ENCODE measurements around the gene TEKT2. TPM values are rescaled to one million over a fixed set of nuclear protein-coding genes. Genes with fewer than 3 reads are reported as not detected.
A peak's percentile ranks its signal among the peaks of the same experiment; 100 is the strongest.

TEKT2 gene
- total and polyA plus RNA-seq, 2 of the 4 experiments (the other 2 are of a cell fraction), result 0.18 TPM; not detected in 1

DNA sequence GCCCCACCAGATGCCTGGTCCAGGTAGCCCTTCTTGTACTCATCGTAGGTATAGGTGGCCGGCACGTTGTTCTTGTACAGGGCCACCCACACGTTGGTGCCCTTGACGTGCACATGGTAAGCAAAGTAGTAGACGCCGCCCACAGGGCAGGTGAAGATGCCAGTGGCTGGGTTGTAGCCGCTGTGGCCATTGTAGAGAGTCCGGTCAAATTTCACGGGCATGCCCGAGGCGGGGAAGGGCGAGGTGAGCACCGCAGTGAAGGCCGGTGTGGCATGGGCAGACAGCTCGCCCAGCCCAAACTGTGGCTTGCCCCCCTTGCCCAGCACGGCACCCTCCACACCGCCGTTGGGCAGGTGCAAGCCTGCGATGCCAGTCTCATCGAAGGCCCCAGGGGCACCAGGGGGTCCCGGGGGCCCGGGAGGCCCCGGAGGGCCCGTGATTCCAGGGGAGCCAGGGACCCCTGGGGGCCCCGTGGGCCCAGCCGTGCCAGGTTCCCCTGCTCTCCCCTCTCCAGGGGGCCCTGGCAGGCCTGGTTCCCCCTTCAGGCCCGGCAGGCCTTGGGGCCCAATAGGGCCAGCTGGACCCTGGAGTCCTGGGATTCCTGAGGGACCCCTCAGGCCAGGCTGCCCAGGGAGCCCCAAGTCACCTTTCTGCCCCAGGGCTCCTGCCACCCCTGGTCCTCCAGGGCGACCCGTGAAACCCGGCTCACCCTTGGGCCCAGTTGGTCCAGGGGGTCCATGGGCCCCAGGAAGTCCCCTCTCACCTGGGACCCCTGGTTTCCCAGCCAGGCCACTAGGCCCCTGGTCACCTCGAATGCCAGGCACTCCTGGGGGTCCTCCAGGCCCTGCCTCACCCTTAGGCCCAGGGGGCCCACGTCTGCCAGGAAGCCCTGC is 14.0 kb downstream of the TEKT2 start:
- Histone ChIP-seq H2AK9ac (replicated peaks; ENCODE audit: low read depth, low read length, poor library complexity) (peak overlapping the region; percentile 76), H3K9me3 (ENCODE audit: control insufficient read depth, insufficient read depth, low read length) (no peaks in the 10 kb centered on the region), H3K56ac (ENCODE audit: extremely low read depth, insufficient read depth, low read length) (no peak overlapping the region), H2BK5ac (ENCODE audit: low read depth, low read length, poor library complexity, severe bottlenecking) (no peak overlapping the region), H3K79me1 (ENCODE audit: low read depth in 1 of 2, low read length in 2 of 2) (peaks cover 4 to 5% of the 10 kb centered on the region in 2 experiments; a peak in 3 of 4 replicates), H2AK5ac (ENCODE audit: low read depth, low read length) (no peak overlapping the region), H3K4me3 (ENCODE audit: insufficient read depth, low read depth, low read length) (no peak overlapping the region), H3K4me1 (ENCODE audit: control insufficient read depth, insufficient read depth, low read length) (no peaks in the 10 kb centered on the region), H3K18ac (ENCODE audit: low read depth, low read length) (no peak overlapping the region), H3K27me3 (ENCODE audit: control insufficient read depth, insufficient read depth, low read length) (no peaks in the 10 kb centered on the region), H2BK20ac (ENCODE audit: low read depth, low read length) (no peak overlapping the region), H3K36me3 (ENCODE audit: control insufficient read depth, insufficient read depth, low read length) (peaks cover 21% of the 10 kb centered on the region), H3K14ac (replicated peaks; ENCODE audit: low read depth, low read length) (no peak overlapping the region), H3K4ac (ENCODE audit: low read depth, low read length) (no peak overlapping the region), H2AFZ (replicated peaks; ENCODE audit: low read length, poor library complexity) (no peak overlapping the region), H3K23ac (ENCODE audit: low read depth, low read length) (no peak overlapping the region), H3K4me2 (ENCODE audit: low read depth, low read length) (no peak overlapping the region), H4K91ac (ENCODE audit: insufficient read depth, low read depth, low read length) (no peak overlapping the region), H4K20me1 (ENCODE audit: insufficient read depth, low read length) (no peaks in the 10 kb centered on the region), H3K9ac (ENCODE audit: low read depth, low read length) (no peak overlapping the region), H3K9me1 (ENCODE audit: insufficient read depth, low read length) (no peaks in the 10 kb centered on the region), H4K8ac (ENCODE audit: low read depth in 2 of 2, low read length in 2 of 2) (no peak overlapping the region), H2BK120ac (ENCODE audit: low read depth, low read length) (no peak overlapping the region), H4K5ac (ENCODE audit: low read depth, low read length) (no peak overlapping the region), H2BK15ac (ENCODE audit: low read depth, low read length) (no peak overlapping the region), H3K27ac (ENCODE audit: insufficient read depth, low read length) (no peak overlapping the region)
- 97% methylated on average over 13 of the region's 33 CpGs; no CpG with 5 or more reads in 1 of the 2 experiments for WGBS, 2 experiments (ENCODE audit: extremely low coverage in 2 of 2, insufficient read length in 1 of 2)
- in situ Hi-C loops (cut with MboI; ENCODE audit: low sequenced_read_pairs) (no loop called here), intact Hi-C loops (cut with micrococcal nuclease) (no loop called here), dilution Hi-C loops (cut with HindIII; ENCODE audit: low sequenced_read_pairs, unreplicated experiment) (no loop called here)
- TF ChIP-seq, protein P1, sequence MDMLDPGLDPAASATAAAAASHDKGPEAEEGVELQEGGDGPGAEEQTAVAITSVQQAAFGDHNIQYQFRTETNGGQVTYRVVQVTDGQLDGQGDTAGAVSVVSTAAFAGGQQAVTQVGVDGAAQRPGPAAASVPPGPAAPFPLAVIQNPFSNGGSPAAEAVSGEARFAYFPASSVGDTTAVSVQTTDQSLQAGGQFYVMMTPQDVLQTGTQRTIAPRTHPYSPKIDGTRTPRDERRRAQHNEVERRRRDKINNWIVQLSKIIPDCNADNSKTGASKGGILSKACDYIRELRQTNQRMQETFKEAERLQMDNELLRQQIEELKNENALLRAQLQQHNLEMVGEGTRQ (IDR thresholded peaks at IDR 0.05; ENCODE audit: low read depth, low read length), result no peak
- no peak for TF ChIP-seq RFX5 (IDR thresholded peaks at IDR 0.05; ENCODE audit: low read depth, low read length)
- TF ChIP-seq MAFK (IDR thresholded peaks at IDR 0.05; ENCODE audit: low read depth, low read length), result no peak
- TF ChIP-seq RCOR1 (IDR thresholded peaks at IDR 0.05; ENCODE audit: insufficient replicate concordance, low read length), result no peak
- no peak for TF ChIP-seq SMC3 (IDR thresholded peaks at IDR 0.05; ENCODE audit: low read depth, low read length)
- no peak for TF ChIP-seq MAZ (IDR thresholded peaks at IDR 0.05; ENCODE audit: borderline replicate concordance, low read depth, low read length)
- no peak for TF ChIP-seq CEBPB (IDR thresholded peaks at IDR 0.05; ENCODE audit: low read depth, low read length)
- ChIA-PET CTCF (interaction anchor here (0.6 to 1.1 kb wide), 3 partner anchors 37 to 140 kb away, joined by 4 to 5 read pairs (median 4); no protein-coding TSS in a partner anchor), POLR2A (ENCODE audit: unreplicated experiment) (no interaction called here)
- DNase-seq (no peak), ATAC-seq (ENCODE audit: low read depth) (no peak)
- BruUV-seq (replicated peaks), result no TSS peak

All from IMR-90 (cell line).